Suprapubic skin (tissue), 4 donors: ENCODE data around the gene TMEM53. TPM values are rescaled to one million over a fixed set of nuclear protein-coding genes. Genes with fewer than 3 reads are reported as not detected.
"Not testable (repeated sequence)": the region's sequence is repeated elsewhere in the genome, so short reads cannot be mapped to it uniquely, and the experiment has no call there.

Experiments used
- DNase-seq, 2 donors: peaks; one replicate each; pipeline ENCODE4 v3.0.0-alpha.2; 2019; ENCODE audit warnings: low spot score in 2 of 2
- H3K27ac ChIP-seq: fragments of 200-600 bp; sonication (generic); one replicate; pipeline ENCODE4 v1.5.1; 2019
- H3K27me3 ChIP-seq: fragments of 200-600 bp; sonication (generic); one replicate; pipeline ENCODE4 v1.5.1; 2019
- H3K36me3 ChIP-seq: fragments of 200-600 bp; sonication (generic); one replicate; pipeline ENCODE4 v1.5.1; 2019
- H3K4me1 ChIP-seq: fragments of 200-600 bp; sonication (generic); one replicate; pipeline ENCODE4 v1.5.1; 2019
- H3K4me3 ChIP-seq: fragments of 200-600 bp; sonication (generic); one replicate; pipeline ENCODE4 v1.5.1; 2019; ENCODE audit warnings: mild to moderate bottlenecking
- H3K9me3 ChIP-seq: fragments of 200-600 bp; sonication (generic); one replicate; pipeline ENCODE4 v1.5.1; 2019
- CTCF ChIP-seq, 2 donors: fragments of 200-600 bp in 1 of 2; fragments of 450-650 bp in 1 of 2; sonication (generic) in 1 of 2; IDR thresholded peaks; one replicate each; pipeline ENCODE4 v1.5.1; 2016 to 2019; ENCODE audit warnings: antibody characterized with exemption in 2 of 2, mild to moderate bottlenecking in 1 of 2, moderate library complexity in 1 of 2
- EP300 ChIP-seq: sonication (generic); formaldehyde crosslinking; IDR thresholded peaks from one replicate; pipeline ENCODE4 v1.6.1; 2017; ENCODE audit warnings: antibody characterized with exemption
- POLR2A ChIP-seq, 2 donors: fragments of 450-650 bp; IDR thresholded peaks; one replicate each; pipeline ENCODE4 v1.6.1; 2017; ENCODE audit warnings: antibody characterized with exemption in 2 of 2, mild to moderate bottlenecking in 2 of 2, moderate library complexity in 2 of 2
- POLR2AphosphoS5 ChIP-seq, 3 donors: sonication (generic); formaldehyde crosslinking; IDR thresholded peaks; one replicate each; pipeline ENCODE4 v1.6.1; 2017; ENCODE audit warnings: antibody characterized with exemption in 3 of 3
- WGBS: methylation state at CpG from one replicate; pipeline ENCODE4 v1.1.5; 2018; 5-methylcytosine and 5-hydroxymethylcytosine counted together
- total RNA-seq, 4 donors: library from RNA; depleted of rRNA; stranded (reverse); fragments of >200 nt; gene quantifications; one replicate each; pipeline ENCODE4 v1.1.0, GENCODE V29; 2016

Gene TMEM53
- total RNA-seq, 4 donors from 2014 or later = 2.3 to 9.9 (median 4.3) TPM

DNA sequence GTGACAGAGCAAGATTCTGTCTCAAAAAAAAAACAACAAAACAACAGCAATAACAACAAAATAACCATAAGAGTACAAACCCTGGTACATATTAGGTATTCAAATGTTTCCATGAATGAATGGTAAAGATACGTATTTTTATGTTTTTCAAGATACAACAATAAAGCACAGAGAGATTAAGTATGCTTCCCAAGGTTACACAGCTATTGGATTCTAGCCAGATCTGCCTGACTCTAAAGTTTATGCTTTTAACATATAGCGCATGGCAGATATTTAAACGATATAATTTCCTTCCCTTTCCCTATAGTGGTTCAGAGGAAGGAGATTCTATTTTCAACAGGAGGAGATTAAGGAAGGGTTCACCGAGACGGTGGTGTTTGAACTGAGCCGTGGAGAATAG is 31.2 kb upstream of the TMEM53 start:
- H3K27me3 ChIP-seq = no peaks in the 10 kb centered on the region
- H3K4me1 ChIP-seq = no peaks in the 10 kb centered on the region
- WGBS = 83% methylated on average over 6 of the region's 6 CpGs
- no peak for TF ChIP-seq POLR2A (IDR thresholded peaks at IDR 0.05)
- TF ChIP-seq POLR2AphosphoS5 (IDR thresholded peaks at IDR 0.05) = no peak
- no peak for TF ChIP-seq CTCF (IDR thresholded peaks at IDR 0.05)
- no peak for TF ChIP-seq EP300
- DNase-seq = no peak
- no peak overlapping the region for H3K27ac ChIP-seq
- H3K36me3 ChIP-seq = no peaks in the 10 kb centered on the region
- no peak overlapping the region for H3K4me3 ChIP-seq
- H3K9me3 ChIP-seq = no peaks in the 10 kb centered on the region

- no peak overlapping the region for H3K4me3 ChIP-seq
- H3K4me1 ChIP-seq = no peaks in the 10 kb centered on the region
- H3K9me3 ChIP-seq = no peaks in the 10 kb centered on the region
- WGBS = 84% methylated on average over 7 of the region's 7 CpGs
- H3K27ac ChIP-seq = no peak overlapping the region
- no peak for TF ChIP-seq CTCF (IDR thresholded peaks at IDR 0.05)
- no peak for TF ChIP-seq POLR2A (IDR thresholded peaks at IDR 0.05)
- TF ChIP-seq EP300 = no peak
- TF ChIP-seq POLR2AphosphoS5 (IDR thresholded peaks at IDR 0.05) = no peak
- DNase-seq = no peak
- no peaks in the 10 kb centered on the region for H3K36me3 ChIP-seq
- no peaks in the 10 kb centered on the region for H3K27me3 ChIP-seq
These were observed 26.9 kb upstream of the TMEM53 start for GRCh38 chr1:44701141-44701573.

DNA sequence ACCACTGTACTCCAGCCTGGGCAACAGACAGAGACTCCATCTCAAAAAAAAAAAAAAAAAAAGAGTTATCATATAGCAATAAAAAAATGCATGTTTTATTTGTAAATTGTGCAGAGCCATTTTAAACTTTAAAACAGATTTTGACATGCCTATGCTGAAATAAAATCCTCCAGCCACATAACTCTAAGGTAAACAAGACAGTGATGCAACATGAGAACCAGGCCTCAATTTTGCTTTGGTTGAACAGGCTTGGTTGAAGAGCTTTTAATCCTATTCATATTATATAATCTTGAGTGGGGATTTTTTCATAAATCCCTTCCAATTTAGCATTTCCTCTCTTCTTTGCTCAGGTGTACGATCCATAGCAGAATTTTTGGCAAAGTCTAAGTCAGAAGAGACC is 26.3 kb upstream of the TMEM53 start:
- Histone ChIP-seq H3K9me3 (no peaks in the 10 kb centered on the region), H3K27ac (no peak overlapping the region), H3K4me3 (no peak overlapping the region), H3K4me1 (no peaks in the 10 kb centered on the region), H3K36me3 (no peaks in the 10 kb centered on the region), H3K27me3 (no peaks in the 10 kb centered on the region)
- TF ChIP-seq POLR2AphosphoS5 (IDR thresholded peaks at IDR 0.05) (no peak), POLR2A (IDR thresholded peaks at IDR 0.05) (no peak), EP300 (no peak), CTCF (IDR thresholded peaks at IDR 0.05) (no peak)
- 80% methylated on average over 1 of the region's 1 CpG for WGBS
- DNase-seq = no peak

DNA sequence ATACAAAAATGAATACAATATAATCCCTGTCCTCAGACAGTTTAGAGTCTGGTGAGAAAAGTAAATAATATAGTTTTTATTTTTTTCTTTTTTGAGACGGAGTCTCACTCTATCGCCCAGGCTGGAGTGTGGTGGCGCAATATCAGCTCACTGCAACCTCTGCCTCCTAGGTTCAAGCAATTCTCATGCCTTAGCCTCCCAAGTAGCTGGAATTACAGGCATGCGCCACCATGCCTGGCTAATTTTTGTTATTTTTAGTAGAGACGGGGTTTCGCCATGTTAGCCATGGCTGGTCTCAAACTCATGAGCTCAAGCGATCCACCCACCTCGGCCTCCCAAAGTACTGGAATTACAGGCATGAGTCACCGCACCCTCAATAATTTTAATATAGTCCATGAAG is 25.1 kb upstream of the TMEM53 start:
- DNase-seq, H3K9me3 ChIP-seq, H3K27me3 ChIP-seq, H3K4me3 ChIP-seq, H3K36me3 ChIP-seq, H3K27ac ChIP-seq, H3K4me1 ChIP-seq: not testable (repeated sequence)
- WGBS = 95% methylated on average over 9 of the region's 9 CpGs

- Histone ChIP-seq H3K4me1 (no peaks in the 10 kb centered on the region), H3K36me3 (no peaks in the 10 kb centered on the region), H3K4me3 (no peak overlapping the region), H3K27ac (no peak overlapping the region), H3K9me3 (no peaks in the 10 kb centered on the region), H3K27me3 (no peaks in the 10 kb centered on the region)
- WGBS = 86% methylated on average over 3 of the region's 3 CpGs
- no peak for DNase-seq
- TF ChIP-seq EP300 = no peak
- no peak for TF ChIP-seq POLR2AphosphoS5 (IDR thresholded peaks at IDR 0.05)
- no peak for TF ChIP-seq POLR2A (IDR thresholded peaks at IDR 0.05)
- TF ChIP-seq CTCF (IDR thresholded peaks at IDR 0.05) = no peak
These were observed 23.9 kb upstream of the TMEM53 start for GRCh38 chr1:44698138-44698537.

GRCh38 chr1:44696789-44697345 is 22.6 kb upstream of the TMEM53 start:
- Histone ChIP-seq H3K4me3 (no peak overlapping the region), H3K9me3 (no peaks in the 10 kb centered on the region), H3K27me3 (no peaks in the 10 kb centered on the region), H3K36me3 (no peaks in the 10 kb centered on the region), H3K4me1 (no peaks in the 10 kb centered on the region), H3K27ac (no peak overlapping the region)
- no peak for DNase-seq
- TF ChIP-seq POLR2A (IDR thresholded peaks at IDR 0.05) (no peak), EP300 (no peak), POLR2AphosphoS5 (IDR thresholded peaks at IDR 0.05) (no peak)
- 85% methylated on average over 7 of the region's 7 CpGs for WGBS
